Fibroblast of the conjunctiva (primary cell): Measurements from ENCODE around the gene NAA60.

ENCODE experiments used
- DNase-seq: peaks from one replicate; pipeline ENCODE4 v3.0.0-alpha.2; 2010; ENCODE audit warnings: low read depth

The NAA60 gene

GRCh38 chr16:3511286-3512180 lies 68.1 kb downstream of the NAA60 start:
- no peak for DNase-seq

DNA sequence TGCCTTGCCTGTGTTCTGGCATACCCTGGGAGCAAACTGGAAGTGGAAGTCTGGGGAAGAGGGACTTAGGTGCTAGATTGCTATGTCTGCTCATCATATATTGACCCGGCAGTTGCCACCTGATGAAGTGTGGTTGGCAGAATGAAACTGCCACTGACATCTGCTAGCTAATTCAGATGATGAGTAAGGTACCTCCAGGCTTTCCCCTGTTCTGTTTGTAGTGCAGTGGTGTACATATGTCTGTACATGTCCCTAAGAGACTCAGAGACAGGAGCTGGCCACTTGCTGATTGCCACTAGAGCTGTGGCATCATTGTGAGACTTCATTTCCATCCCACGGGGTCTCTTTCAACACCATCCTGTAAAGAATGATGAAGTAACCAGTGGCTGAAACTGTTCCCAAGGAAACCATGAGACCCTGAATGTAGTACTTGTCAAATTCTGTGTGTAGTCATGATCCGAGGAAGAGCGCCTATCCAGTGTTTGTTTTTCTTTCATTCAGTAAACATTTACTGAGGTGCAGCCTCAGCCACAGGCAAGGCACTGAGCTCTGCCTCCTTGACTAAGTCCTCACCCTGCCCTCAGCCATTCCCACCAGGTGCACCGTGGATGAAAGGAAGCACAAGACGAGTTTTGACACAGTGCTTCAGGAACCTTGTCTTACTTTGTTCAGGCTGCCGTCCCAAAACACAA lies 70.6 kb downstream of the NAA60 start:
- DNase-seq = no peak

- peak; percentile 23 for DNase-seq
These were observed 71.1 kb downstream of the NAA60 start for GRCh38 chr16:3514621-3515020.

DNA sequence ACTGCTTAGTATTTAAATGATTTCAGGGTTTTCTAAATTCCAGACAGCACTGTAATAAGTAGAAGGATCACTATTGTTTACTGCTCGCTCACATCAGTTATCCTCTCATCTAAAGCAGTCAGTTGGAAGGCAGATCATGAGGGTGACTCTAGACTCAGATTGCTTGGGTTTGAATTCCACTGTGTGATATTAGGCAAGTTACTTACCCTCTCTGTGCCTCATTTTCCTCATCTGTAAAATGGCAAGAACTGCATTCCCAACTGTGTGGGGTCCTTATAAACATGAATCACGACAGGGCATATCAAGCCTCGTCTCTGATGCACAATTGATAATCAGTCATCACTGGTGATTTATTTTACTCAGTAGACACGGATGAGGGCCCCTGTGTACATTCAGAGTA lies 72.4 kb downstream of the NAA60 start:
- DNase-seq = no peak

GRCh38 chr16:3518292-3518985 lies 75.0 kb downstream of the NAA60 start:
- DNase-seq = no peak

GRCh38 chr16:3518986-3519348 lies 75.5 kb downstream of the NAA60 start:
- no peak for DNase-seq

GRCh38 chr16:3519581-3519980 lies 76.1 kb downstream of the NAA60 start:
- no peak for DNase-seq

DNA sequence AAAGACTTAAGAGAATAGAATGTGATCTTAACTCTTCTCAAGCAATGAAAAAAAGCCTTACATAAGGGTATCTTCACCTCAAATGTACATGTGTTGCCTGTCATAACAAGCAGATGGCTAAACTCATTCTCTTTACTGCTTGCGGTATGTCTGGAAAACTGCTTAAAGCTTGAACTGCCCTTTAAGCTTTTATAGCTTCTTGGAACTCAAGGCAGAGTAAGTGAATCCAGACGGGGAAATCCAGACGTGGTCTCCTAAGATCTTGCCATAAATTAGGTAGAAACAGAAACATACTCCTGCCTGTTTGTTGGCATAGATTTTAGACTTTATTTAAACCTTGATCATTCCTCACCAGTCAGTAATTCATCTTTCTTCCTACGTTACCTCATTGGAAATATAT lies 76.9 kb downstream of the NAA60 start:
- peak; percentile 47 for DNase-seq

DNA sequence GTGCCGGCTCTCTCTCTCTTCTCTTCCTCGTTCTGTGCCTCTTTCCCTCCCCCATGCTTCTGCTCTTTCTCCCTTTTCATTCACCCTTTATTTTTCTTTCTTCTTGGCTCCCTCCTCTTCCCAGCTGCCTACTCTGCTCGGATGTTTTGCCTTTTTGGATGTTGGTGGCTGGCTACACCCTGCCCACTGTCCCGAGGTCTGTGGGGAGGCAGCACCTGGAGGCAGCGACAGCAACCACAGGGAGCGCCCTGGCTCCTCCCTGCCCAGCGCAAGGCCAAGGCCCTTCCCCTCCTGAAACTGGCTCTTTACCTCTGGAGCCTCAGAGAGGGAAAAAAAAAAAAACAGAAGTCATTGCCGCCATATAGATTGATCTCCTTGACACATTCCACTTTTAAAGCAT lies 77.4 kb downstream of the NAA60 start:
- DNase-seq = no peak

DNA sequence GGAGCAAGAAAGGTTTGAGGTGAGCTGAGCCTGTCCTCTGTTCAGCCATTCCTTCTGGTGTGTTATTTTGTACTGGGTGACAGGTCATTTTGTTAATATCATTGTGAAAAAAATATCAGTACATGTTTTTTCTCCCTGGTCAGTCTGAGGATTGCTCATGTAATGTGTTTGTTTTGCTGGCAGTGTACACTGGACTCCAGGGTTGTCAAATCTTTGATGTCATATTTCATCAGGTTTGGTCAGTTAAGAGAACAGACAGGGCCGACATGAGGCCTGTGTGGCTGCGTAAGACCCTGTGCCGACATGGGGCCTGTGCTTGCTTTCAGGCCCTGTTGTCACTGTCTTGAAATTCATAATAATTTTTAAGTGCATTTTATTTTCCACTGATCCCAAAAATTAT lies 79.8 kb downstream of the NAA60 start:
- DNase-seq = no peak

DNA sequence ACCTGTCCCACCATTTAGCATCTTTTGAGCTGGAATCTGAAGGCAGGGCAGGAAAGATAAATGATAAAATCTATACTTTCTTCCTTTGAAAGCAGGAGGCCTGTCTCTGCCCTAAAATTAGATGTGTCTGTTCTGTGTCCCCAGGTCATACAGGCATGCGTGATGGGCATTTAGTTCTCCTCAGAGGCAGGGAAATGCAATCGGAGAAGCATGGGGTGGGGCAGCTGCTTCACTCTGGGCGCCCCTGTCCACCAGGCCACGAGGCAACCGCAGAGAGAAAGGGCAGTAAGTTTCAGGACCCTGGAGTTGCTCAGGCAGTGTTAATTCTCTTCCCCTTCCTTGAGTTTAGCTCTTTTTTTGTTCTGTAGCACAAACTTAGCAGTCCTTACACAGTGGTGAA lies 82.5 kb downstream of the NAA60 start:
- DNase-seq = no peak

DNA sequence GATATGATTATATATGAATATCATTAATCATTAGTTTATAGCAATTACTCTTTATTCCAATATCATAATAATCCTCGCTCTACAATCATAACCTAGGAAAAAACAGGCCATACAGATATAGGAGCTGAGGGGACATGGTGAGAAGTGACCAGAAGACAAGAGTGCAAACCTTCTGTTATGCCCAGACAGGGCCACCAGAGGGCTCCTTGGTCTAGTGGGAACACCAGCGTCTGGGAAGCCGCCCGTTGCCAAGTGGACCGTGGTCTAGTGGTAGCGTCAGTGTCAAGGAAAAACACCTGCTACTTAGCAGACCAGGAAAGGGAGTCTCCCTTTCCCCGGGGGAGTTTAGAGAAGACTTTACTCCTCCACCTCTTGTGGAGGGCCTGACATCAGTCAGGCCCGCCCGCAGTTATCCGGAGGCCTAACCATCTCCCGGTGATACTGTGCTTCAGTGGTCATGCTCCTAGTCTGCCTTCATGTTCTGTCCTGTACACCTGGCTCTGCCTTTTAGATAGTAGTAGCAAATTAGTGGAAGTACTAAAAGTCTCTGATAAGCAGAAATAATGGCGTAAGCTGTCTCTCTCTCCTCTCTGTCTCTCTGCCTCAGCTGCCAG lies 83.8 kb downstream of the NAA60 start:
- peak; percentile 50 for DNase-seq

DNA sequence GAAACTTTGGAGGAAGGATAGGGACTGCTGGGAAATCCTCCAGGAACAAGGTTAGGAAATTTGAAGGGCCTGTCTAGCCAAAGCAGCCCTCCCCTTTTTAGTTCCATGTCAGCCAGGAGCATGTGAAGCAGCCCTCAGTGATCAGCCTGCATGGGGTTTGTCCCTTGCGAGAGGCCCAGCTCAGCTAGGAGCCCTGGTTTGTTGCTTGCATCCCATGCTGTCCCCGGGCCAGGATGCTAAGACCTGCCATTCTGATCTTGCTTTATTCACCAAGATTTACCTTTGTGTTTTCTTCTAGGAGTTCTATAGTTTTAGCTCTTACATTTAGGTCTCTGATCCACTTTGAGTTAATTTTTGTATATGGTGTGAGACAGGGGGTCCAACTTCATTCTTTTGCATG lies 84.9 kb downstream of the NAA60 start:
- no peak for DNase-seq

DNA sequence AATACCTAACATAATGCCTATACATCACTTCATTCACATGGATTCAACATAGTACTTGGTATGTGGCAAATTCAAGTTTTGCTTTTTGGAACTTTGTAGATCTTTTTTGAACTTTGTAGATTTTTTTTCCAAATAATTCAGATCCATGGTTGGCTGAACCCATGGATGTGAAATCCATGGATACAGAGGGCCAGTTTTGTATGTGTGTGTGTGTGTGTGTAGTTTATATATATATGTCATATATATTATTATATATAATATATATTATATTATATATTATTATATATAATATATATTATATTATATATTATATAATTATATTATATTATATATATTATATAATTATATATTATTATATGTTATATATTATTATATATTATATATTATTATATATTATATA lies 85.7 kb downstream of the NAA60 start:
- no peak for DNase-seq

- DNase-seq = no peak
These were observed 87.0 kb downstream of the NAA60 start for GRCh38 chr16:3530371-3530914.

DNA sequence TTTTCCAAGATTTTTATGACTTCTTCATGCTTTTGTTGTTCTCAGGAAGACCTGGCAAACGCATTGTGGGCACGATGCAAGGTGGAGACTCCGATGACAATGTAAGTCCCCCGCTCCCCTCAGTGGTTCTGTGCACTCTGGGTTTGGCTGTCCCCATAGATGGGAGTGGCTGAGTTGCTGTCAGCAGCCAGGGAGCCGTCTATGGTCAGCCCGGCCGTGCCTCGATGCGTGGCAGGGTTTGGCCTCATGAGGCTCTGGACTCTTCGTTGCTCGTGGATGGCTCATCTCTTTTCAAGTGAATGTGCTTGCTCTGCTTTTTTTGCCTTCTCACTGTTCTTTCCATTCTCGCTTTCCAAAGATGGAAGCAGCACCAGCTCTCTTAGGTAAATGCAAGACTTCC lies 89.3 kb downstream of the NAA60 start:
- DNase-seq = no peak

DNA sequence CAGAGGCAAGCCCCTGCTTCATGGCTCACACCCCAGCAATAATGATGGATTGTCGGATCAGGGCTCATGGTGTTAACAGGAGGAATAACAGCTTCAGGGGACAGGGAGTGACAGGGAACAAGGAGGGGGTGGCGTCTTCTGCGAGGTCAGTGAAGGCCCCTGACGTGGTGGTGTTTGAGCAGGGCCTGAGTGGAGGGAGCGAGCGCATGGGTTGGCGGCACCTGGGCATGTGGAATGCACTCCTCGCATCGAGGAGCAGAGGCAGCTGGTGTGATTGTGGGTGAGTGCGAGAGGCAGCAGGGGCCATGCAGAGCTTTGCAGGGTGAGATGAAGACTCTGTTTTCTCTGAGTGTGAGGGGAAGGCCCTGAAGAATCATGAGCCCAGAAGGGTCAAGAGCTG lies 90.6 kb downstream of the NAA60 start:
- DNase-seq = no peak

DNA sequence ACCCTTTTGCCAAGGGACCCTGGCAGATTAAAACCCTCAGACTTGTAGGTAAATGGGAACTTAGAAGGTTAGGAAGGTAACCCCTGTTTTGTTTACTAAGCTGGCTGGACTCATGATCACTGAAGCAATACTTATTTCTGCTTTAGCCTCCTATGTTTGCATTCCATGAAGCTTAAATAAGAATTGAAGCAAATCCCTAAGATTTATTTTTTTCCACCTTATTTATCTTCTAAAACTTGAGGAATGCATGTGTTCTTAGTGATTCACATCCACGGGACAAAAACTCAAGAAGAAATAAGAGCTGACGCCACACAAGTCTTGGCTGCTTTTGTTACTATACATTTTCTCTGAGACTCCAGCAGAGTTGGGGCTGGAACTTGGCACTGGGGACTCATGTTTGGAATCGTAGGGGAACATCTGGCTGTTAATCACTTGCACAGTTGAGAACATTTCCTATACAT lies 92.8 kb downstream of the NAA60 start:
- peak; percentile 86 for DNase-seq
